ENCODE measurements around the gene SVOP.

DNA sequence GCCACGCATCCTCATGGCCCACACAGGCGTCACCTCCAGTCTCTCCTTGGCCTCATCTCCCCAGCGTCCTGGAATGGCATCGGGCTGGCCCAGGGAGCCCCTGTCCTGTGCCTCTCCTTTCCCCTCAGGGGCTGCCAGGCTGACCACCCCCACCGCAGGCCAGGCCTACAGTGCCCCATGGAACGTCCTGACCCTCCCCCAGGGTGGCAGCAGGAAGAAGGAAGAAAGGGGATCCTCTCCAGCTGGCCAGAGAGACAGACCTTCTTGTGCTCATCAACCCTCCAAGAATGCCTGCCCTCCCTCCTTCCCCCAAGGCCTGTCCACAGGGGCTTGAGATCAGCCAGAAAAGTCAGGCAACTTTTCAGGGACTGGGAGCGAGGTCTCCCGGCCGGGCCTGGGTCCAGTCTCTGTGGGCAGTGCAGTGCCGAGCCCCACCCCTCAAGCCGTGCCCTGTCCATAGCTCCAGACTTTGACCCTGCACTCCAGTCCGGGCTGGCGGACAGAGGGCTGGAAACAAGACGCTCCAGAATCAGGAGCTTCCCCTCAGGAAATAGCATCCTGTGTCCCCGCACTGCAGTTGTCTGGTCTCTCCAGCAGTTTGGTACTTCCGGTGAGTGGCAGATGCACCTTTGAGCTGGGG is 141.1 kb downstream of the SVOP start, which contains the start of gene DAO:
- TF ChIP-seq EP300 (IDR thresholded peaks at IDR 0.05; ENCODE audit: borderline replicate concordance): no peak
- TF ChIP-seq, protein P1, sequence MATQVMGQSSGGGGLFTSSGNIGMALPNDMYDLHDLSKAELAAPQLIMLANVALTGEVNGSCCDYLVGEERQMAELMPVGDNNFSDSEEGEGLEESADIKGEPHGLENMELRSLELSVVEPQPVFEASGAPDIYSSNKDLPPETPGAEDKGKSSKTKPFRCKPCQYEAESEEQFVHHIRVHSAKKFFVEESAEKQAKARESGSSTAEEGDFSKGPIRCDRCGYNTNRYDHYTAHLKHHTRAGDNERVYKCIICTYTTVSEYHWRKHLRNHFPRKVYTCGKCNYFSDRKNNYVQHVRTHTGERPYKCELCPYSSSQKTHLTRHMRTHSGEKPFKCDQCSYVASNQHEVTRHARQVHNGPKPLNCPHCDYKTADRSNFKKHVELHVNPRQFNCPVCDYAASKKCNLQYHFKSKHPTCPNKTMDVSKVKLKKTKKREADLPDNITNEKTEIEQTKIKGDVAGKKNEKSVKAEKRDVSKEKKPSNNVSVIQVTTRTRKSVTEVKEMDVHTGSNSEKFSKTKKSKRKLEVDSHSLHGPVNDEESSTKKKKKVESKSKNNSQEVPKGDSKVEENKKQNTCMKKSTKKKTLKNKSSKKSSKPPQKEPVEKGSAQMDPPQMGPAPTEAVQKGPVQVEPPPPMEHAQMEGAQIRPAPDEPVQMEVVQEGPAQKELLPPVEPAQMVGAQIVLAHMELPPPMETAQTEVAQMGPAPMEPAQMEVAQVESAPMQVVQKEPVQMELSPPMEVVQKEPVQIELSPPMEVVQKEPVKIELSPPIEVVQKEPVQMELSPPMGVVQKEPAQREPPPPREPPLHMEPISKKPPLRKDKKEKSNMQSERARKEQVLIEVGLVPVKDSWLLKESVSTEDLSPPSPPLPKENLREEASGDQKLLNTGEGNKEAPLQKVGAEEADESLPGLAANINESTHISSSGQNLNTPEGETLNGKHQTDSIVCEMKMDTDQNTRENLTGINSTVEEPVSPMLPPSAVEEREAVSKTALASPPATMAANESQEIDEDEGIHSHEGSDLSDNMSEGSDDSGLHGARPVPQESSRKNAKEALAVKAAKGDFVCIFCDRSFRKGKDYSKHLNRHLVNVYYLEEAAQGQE (IDR thresholded peaks at IDR 0.05; ENCODE audit: low read depth): no peak
- no peak for TF ChIP-seq CEBPB (IDR thresholded peaks at IDR 0.05)
- TF ChIP-seq FOXM1 (IDR thresholded peaks at IDR 0.05; ENCODE audit: borderline replicate concordance, low read depth): no peak
- no peak for TF ChIP-seq CREB1 (IDR thresholded peaks at IDR 0.05; ENCODE audit: low read depth)
- TF ChIP-seq RAD21 (IDR thresholded peaks at IDR 0.05; ENCODE audit: low read depth): no peak

Measured in Ishikawa (cell line).